Measurements from ENCODE around the gene C10orf90.

C10orf90 gene

GRCh38 chr10:126503392-126504062 lies 167.0 kb downstream of the C10orf90 start:
- DNase-seq (ENCODE audit: low read depth in 3 of 3) = no peak

- no peak for DNase-seq (ENCODE audit: low read depth in 3 of 3)
These were observed 168.1 kb downstream of the C10orf90 start for GRCh38 chr10:126502441-126502840.

DNA sequence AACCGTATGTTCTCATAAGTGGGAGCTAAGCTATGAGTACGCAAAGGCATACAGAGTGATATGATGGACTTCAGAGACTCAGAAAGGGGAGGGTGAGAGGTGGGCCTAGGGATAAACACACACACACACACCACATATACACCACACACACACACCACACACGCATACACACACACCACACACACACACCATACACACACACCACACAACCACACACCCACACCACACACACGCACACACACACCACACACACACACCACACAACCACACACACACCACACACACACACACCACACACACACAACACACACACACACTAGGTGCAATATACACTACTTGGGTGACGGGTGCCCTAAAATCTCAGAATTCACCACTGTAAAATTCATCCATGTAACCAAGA lies 168.7 kb downstream of the C10orf90 start:
- no peak for DNase-seq (ENCODE audit: low read depth in 3 of 3)

- DNase-seq (ENCODE audit: low read depth in 3 of 3) = no peak
These were observed 169.6 kb downstream of the C10orf90 start for GRCh38 chr10:126500866-126501265.

- DNase-seq (ENCODE audit: low read depth in 3 of 3) = no peak
These were observed 170.3 kb downstream of the C10orf90 start for GRCh38 chr10:126500185-126500584.

DNA sequence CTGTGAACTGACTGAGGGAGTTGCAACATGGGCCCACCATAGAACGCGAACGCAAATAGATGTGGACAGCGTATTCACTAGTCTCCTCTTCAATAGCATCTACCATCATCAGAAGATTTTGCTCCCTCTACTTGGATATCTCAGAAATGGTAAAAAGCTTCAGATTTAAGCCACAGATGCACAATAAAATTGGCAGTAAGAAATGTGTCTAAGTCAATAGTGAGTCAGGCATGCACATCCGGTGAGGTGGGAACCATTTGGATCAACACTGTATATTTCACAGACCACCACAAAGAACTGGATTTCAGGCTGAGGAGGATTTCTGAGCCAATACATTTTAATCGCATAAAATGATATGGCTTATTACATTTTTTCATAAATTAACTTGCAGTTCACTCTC lies 170.7 kb downstream of the C10orf90 start:
- DNase-seq (ENCODE audit: low read depth in 3 of 3) = no peak

- DNase-seq (ENCODE audit: low read depth in 3 of 3) = no peak
These were observed 172.8 kb downstream of the C10orf90 start for GRCh38 chr10:126497672-126498071.

- no peak for DNase-seq (ENCODE audit: low read depth in 3 of 3)
These were observed 173.5 kb downstream of the C10orf90 start for GRCh38 chr10:126496771-126497545.

GRCh38 chr10:126491476-126491875 lies 179.0 kb downstream of the C10orf90 start:
- no peak for DNase-seq (ENCODE audit: low read depth in 3 of 3)

GRCh38 chr10:126481181-126481580 lies 189.3 kb downstream of the C10orf90 start:
- DNase-seq (ENCODE audit: low read depth in 3 of 3) = no peak

DNA sequence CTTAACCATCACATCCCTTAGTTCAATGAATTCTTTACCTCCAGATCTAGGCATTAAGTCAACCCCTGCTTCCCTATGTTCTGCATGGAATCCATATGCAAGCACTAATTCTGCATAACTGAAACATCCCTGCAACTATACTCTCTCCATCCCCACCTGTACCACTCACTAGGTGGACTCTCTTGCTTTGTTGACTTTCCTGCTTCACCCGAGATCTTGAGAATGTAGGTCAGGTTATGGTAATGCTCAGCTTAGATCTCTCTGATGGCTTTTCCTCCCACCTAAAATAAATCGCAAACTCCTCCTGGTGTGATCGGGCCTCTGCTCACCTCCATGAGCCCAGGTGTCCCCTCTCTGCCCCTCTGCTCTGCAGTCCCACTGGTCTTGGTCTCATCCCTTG lies 189.8 kb downstream of the C10orf90 start:
- no peak for DNase-seq (ENCODE audit: low read depth in 3 of 3)

GRCh38 chr10:126479280-126479895 lies 191.1 kb downstream of the C10orf90 start:
- DNase-seq (ENCODE audit: low read depth in 3 of 3) = no peak

GRCh38 chr10:126478546-126478945 lies 191.9 kb downstream of the C10orf90 start:
- DNase-seq (ENCODE audit: low read depth in 3 of 3) = no peak

GRCh38 chr10:126476246-126476645 lies 194.2 kb downstream of the C10orf90 start:
- no peak for DNase-seq (ENCODE audit: low read depth in 3 of 3)

DNA sequence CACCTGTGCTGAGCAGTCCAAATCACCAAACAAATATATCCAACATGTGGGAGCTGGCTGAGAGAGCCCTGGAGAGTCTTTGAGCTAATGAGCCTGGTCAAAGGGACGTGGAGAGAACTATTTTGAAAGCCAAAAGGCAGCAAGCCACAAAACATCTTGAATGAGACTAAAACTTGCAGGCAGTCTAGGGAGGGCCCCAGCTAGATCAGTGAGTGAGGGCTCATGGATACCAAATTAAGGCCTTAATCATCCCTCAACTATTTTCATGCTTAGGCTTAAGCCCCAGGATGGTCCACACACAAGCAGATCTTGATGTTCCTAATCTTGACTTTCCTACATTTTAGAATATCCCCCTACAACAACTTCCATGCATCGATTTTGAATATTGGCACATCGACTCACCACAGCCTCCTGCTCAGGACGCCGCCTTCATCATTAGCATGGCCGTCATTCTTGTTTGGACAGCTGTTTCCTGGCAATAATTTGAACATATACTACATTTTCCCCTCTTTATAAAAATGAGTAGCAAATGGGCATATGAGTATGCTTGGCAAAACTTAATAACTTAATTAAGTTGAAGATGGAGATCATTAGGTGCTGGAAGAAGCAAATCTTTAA lies 195.3 kb downstream of the C10orf90 start:
- no peak for DNase-seq (ENCODE audit: low read depth in 3 of 3)

GRCh38 chr10:126474031-126474430 lies 196.5 kb downstream of the C10orf90 start:
- no peak for DNase-seq (ENCODE audit: low read depth in 3 of 3)

DNA sequence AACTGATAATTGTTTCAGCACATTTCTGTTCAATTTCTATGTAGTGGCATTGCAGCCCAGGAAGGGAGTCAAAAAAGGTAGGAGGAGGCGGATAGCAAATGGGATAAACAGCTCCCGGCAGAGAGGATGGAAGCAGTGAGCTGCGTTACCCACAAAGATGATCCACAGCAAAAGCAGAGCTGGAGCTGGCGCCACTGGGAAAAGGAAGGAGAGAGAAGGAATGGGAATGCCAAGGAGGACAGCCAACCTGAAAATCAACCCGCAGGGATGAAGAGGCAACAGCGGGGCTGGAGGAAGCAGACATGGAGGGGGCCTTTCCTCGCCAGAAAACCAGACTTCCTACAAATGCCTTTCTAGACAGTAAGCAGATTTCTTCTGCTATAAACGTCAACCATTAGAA lies 199.5 kb downstream of the C10orf90 start:
- no peak for DNase-seq (ENCODE audit: low read depth in 3 of 3)

- no peak for DNase-seq (ENCODE audit: low read depth in 3 of 3)
These were observed 200.8 kb downstream of the C10orf90 start for GRCh38 chr10:126469692-126470091.

DNA sequence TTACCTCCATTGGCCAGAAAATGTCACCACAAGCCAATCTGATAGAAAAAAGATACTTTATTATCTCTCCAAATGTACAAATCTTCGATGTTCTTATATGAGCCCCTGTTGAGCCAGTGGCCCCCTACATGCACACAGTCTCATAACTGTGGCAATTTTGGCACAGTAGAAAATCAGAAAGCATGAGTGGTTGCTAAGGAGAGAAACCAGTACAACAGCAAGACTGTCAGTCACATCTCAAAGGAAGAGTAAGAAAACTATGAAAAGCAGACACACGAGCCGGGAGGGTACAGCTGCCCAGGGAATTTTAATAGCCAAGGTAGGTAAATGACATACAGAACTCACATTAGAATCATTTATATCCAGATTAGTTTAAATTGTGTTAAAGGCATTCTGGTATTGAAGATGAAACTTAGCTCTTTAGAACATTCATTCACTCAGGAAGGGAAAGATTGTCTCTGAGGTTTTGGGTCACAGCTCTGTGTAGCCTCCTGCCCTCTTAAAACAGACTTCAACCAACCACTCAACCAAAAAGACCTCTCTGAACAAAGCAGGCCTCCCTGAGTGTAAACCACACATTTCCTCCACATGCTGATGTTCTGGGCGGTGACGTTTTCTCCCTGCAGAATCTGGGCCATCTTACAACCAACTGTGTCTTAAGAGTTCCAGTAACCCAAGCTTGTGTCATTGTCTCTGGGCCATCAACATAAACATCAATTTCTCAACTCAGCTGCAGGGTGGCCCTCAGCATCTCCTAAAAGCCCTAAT lies 201.4 kb downstream of the C10orf90 start:
- DNase-seq (ENCODE audit: low read depth in 3 of 3) = no peak

GRCh38 chr10:126468467-126468866 lies 202.0 kb downstream of the C10orf90 start:
- DNase-seq (ENCODE audit: low read depth in 3 of 3) = no peak

DNA sequence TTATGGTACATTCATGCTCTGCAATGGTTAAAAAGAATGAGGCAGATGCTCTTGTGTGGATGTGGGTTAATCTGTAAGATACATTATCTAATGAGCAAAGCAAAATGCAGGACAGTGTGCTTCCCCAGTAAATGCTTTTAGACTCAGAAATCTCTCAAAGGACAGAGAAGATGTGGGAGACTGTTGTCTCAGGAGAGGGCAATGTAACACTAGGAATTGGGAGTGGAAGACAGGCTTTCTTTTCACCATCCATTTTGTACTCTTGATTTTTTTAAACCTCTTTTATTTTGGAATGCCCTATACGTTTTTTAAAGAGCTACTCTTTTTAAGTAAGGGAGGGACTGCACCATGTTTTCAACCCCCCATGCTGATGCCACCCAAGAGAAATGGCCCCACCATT lies 204.7 kb downstream of the C10orf90 start:
- no peak for DNase-seq (ENCODE audit: low read depth in 3 of 3)

DNA sequence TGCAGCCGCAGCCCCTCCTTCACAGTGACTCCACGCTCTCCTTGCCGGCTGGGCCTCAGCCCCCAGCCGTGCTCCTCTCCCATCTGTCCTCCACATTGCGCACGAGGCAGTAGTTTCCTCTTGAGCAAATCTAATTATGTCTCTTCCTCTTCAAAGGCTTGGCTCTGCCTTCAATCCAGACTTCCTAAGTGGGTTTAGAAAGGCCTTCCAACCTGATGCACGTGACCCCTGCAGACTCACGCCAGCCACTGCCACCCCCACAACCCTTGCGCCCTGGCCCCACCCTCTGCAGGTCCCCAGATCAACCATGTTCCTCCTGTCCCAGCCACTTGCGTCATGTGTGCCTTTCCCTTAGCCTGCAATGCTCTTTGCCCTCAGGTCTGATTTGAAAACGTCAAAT lies 207.2 kb downstream of the C10orf90 start:
- DNase-seq (ENCODE audit: low read depth in 3 of 3) = no peak
